ENCODE results near the gene MYLIP.

Gene MYLIP

DNA sequence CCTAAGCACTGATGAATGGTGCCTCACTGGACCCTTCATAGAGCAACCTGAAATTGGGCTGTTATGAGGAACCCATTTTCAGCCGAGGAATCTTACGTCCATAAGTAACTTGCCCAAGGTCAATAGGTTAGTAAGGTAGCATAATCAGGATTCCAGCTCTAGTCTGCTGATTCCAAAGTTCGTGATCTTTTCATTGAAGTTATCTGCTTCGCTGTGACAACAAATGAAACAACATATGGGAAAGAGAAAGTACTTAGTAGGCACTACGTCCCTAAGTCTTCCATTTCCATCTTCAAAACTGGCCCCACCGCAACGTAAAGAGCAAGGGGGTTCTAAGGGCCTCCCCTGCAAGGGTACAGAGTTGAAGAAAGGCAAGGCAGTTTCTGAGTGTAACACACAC is 49.5 kb downstream of the MYLIP start:
- no peak for DNase-seq

DNA sequence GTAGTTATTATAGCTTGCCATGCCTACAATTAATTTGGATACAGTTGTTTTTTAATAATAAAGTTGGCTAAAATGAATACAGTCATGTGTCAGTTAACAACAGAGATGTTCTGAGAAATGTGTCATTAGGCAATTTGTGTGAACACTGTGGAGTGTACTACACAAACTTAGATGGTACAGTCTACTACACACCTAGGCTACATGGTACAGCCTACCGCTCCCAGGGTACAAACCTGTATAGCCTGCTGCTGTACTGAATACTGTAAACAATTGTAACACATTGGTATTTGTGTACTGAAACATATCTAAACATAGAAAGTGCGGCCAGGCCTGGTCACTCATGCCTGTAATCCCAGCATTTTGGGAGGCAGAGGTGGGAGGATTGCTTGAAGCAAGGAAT is 50.2 kb downstream of the MYLIP start:
- no peak for DNase-seq

DNA sequence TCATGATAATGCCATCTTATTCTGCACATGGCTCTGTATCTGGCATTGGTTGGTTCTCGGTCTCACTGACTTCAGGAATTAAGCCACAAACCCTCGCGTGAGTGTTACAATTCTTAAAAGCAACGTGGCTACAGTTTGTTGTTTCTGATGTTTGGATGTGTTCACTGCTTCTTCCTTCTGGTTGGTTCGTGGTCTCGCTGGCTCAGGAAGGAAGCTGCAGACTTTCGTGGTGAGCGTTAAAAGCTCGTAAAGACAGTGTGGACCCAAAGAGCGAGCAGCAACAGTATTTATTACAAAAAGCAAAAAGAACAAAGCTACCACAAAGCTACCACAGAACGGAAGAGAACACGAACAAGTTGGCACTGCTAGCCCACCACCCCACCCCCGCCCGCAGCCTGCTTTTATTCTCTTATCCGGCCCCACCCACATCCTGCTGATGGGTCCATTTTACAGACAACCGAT is 51.1 kb downstream of the MYLIP start:
- DNase-seq = peak; percentile 94

DNA sequence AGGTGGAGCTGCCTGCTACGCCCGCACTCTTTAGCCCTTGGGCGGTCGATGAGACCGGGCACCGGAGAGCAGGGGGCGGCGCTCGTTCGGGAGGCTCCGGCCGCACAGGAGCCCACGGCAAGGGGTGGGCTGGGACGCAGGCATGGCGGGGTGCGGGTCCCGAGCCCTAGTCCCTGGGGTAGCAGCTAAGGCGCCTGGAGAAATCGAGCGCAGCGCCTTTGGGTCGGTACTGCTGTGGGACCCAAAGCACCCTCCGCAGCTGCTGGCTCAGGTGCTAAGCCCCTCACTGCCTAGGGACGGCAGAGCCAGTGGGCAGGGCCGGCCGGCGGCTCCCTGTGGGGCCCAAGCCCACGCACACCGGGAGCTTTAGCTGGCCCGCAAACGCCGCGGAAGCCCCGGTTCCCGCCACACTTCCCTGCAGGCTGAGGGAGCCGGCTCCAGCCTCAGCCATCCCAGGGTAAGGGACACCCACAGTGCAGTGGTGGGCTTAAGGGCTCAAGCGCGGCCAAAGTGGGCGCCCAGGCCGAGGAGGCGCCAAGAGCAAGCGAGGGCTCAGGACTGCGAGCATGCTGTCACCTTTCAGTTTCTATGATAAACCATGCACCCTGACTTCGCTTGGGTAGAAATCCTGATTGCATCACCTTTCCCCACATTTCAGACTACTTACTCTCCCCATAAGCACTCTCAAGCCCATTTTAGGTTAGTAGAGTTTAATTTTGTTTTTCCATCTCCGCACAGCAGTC is 52.0 kb downstream of the MYLIP start:
- DNase-seq = no peak

DNA sequence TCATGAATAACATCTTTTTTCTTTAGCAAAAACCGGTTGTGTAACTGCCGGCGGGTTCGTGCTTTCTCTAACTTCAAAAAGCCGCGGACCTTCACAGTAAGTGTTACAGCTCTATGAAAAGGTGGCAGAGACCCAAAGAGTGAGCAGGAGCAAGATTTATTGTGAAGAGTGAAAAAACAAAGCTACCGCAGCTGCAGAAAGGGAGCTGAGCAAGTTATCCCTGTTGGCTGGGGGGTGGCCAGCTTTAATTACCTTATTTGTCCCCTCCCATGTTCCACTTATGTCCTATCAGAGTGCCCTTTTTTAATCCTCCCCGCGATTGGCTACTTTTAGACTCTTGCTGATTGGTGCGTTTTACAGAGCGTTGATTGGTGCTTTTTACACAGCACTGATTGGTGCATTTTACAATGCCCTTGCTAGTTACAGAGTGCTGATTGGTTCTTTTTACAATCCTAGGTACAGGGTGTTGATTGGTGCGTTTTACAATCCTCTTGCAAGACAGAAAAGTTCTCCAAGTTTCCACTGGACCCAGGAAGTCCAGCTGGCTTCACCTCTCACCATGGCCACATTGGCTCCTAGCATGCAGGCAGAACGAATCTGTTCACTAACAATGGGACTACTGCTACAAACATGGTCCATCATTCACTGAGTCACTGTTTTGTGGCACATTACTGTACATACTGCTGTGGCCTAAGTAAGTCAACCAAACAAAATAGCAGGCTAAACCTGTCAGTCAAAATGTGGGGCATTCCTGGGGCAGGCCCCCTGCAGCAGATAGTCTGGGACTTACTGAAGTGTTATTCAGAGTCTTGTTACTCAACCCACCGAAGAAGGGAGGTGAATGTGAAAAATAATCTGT is 52.8 kb downstream of the MYLIP start:
- no peak for DNase-seq

DNA sequence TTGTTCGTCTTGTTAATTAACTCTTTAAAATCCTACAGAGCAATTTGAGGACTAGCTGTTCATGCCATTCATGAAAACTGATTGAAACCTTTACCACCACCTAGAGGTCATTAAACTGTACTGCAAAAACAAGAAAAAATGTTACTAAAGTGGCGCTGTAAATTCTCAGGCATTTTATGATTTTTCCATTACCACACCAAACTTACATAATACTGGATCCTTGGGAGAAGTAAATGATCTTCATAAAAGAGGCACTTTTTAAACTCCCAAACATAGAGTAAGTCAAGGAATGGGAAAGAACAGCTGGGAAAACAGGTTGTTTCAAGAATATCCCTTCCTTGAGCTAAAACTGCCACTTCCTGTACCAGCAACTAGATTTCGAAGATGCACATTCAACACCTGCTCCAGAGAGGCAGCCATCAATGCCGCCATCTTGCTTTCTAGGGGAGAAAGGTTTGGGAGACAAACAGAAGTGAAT is 54.3 kb downstream of the MYLIP start:
- DNase-seq = peak; percentile 44

DNA sequence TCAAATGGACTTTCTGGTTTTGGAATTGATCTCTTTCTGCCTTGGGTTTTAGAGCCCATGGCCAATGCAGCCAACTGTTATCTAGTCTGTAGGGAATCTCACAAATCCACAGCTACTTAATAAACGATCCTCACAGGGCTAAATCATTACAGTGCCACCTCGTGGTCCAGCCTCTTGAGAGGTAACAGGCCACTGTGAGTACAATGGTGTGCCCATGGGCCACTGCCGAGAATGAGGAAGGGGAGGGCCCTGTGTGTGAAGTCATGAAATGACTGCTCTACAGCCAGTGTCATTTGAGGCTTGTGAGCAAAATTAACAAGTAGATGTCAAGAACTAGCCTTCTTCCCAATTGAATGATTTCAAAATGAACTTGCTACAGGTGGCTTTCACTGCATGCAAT is 55.2 kb downstream of the MYLIP start:
- DNase-seq = peak; percentile 43

DNA sequence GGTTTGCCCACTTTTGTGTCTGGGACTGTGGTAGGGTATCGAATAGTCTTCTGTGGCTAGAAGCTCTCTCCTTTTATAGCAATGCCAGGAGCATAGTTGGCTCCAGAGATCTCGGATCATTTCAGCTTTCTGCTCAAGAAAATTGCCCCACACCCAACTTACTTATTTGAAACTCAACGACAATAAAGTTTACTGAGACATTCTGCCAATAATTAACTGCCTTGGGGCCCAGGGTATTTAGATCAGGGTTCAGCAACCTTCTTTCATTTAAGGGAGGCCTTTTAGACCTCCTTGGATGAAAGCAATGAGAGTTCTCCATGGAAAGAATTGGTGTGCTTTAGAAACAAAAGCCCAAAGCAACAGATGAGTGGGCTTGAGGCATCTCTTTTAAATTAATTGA is 55.7 kb downstream of the MYLIP start:
- DNase-seq = no peak

DNA sequence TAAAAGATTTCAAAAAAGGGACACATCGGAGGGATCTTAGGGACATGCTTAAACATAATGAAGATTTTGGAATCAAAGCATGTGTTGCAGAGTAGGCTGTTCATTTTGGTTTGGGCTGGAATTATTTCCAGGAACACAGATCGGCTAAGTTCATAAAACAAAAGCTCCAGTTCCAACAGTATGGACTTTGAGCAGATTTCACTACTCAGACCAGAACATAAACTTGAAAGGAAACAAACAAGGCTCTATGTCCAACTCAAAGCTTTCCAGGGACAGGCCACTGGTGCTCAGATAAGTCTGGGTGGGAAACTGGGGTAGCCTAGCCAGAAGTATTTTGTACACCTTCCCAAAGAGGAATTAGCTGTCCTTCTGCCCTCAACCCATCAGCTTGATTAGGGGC is 58.3 kb downstream of the MYLIP start:
- DNase-seq = no peak

DNA sequence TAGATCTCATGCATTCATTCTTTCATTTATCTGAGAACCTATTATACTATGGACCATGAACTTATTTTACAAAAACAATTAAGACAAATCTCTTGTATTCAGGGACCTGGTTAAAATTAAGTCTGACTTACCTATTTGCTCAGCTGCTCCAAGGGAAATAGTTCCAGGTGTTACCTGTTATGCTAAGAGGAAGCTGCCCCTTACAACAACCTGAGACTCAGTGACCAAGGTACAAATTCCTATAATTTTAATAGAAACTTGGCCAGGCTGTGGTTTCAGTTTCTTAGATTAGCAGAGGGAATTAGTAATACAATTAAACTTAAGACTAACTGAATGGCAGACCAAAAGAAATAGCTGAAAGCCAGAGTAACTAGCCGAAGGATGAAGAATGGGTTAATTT is 61.3 kb downstream of the MYLIP start:
- DNase-seq = no peak

DNA sequence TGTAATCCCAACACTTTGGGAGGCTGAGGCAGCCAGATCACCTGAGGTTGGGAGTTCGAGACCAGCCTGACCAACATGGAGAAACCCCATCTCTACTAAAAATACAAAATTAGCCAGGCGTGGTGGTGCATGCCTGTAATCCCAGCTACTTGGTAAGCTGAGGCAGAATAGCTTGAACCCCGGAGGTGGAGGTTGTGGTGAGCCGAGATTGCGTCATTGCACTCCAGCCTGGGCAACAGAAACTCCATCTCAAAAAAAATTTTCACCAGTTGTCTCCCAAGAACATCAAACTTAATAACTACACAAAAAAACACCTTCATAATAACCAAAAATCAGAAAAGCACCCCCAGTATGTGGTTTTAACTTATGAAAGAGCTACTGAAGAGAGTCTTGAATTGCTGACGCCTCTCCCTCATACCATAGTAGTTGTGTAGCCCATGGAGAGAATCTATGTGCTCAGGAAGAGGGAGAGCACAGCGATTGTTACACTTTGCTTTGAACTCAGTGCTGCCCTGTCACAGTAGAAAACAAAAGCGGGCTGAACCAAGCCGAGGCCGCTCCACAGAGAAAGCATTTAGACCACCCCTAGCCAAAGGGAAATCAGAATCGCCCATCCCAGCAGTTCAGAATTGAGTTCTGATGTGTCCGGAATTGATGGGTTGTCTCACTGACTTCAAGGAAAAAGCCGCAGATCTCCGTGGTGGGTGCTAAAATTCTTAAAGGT is 67.5 kb downstream of the MYLIP start:
- no peak for DNase-seq

DNA sequence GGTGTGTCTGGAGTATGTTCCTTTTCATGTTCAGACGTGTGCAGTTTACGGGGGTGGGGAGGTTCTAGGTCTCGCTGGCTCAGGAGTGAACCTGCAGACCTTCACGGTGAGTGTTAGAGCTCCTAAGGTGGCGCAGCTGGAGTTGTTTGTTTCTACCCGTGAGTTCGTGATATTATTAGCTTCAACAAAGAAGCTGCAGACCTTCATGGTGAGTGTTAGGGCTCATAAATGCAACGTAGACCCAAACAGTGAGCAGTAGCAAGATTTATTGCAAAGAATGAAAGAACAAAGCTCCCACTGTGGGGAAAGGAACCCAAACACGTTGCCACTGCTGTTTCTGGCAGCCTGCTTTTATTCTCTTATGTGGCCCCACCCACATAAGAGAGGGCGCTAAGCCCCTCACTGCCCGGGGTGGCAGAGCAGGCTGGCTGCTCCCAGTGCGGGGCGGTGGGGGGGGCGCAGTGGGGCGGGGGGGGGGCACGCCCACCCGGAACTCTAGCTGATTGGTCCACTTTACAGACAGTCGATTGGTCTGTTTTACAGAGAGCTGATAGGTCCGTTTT is 68.2 kb downstream of the MYLIP start:
- no peak for DNase-seq
